Neural cell (in vitro differentiated cells): ENCODE results near the gene CSF1.

Experiments used
- EP300 ChIP-seq: fragments of 450-650 bp; conservative IDR thresholded peaks from 2 replicates; pipeline ENCODE4 v1.6.1; 2014; ENCODE audit warnings: antibody characterized with exemption, mild to moderate bottlenecking, moderate library complexity; ENCODE audit not compliant: poor library complexity, severe bottlenecking
- EZH2 ChIP-seq: fragments of 200-600, 300-800 bp; shearing (Covaris generic), sonication (generic); IDR thresholded peaks from 2 replicates; pipeline ENCODE4 v1.6.1; 2014; ENCODE audit warnings: antibody characterized with exemption, low read length, borderline replicate concordance, mild to moderate bottlenecking; ENCODE audit not compliant: insufficient read depth, poor library complexity, severe bottlenecking
- TF ChIP-seq, protein P1 (sequence below): fragments of 450-650 bp; IDR thresholded peaks from 2 replicates; pipeline ENCODE4 v1.5.1; 2014; ENCODE audit warnings: antibody characterized with exemption, mild to moderate bottlenecking, moderate library complexity; ENCODE audit not compliant: poor library complexity, severe bottlenecking
- TF ChIP-seq, protein P2 (sequence below): IDR thresholded peaks from 2 replicates; pipeline ENCODE4 v1.6.1; 2012; ENCODE audit warnings: borderline replicate concordance

DNA sequence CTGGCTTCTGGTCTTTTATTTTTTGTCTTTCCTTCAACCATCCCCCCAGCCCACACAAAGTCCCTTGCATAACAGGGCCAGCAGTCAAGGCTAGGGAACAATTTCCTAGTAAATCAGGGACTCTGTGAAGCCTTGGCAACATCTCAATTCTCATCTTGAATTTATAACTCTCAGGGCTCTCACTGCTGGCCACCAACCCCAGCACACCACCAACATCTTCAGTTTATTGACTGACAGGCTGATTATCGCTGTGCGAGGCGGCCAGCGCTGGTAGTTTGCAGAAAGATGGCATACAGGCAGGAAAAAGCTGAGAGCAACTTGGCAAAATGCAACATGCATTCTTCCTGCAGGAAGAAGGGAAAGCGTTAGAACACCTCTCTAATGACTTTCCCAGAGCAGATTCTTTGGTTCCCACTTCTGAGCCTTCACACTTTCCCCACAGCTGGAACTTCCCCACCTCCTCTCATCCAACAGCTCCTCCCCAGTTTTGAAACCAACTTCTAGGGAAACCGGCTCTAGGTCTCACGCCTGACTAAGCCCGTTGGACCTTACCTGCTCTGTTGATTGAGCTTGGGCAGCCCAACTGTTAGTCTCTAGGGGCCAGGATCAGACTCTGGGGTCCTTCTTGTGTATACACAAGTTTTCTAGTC lies 26.3 kb upstream of the CSF1 start:
- TF ChIP-seq, protein P1, sequence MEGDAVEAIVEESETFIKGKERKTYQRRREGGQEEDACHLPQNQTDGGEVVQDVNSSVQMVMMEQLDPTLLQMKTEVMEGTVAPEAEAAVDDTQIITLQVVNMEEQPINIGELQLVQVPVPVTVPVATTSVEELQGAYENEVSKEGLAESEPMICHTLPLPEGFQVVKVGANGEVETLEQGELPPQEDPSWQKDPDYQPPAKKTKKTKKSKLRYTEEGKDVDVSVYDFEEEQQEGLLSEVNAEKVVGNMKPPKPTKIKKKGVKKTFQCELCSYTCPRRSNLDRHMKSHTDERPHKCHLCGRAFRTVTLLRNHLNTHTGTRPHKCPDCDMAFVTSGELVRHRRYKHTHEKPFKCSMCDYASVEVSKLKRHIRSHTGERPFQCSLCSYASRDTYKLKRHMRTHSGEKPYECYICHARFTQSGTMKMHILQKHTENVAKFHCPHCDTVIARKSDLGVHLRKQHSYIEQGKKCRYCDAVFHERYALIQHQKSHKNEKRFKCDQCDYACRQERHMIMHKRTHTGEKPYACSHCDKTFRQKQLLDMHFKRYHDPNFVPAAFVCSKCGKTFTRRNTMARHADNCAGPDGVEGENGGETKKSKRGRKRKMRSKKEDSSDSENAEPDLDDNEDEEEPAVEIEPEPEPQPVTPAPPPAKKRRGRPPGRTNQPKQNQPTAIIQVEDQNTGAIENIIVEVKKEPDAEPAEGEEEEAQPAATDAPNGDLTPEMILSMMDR: no peak
- TF ChIP-seq EP300 (no peak), EZH2 (no peak)
- TF ChIP-seq, protein P2, sequence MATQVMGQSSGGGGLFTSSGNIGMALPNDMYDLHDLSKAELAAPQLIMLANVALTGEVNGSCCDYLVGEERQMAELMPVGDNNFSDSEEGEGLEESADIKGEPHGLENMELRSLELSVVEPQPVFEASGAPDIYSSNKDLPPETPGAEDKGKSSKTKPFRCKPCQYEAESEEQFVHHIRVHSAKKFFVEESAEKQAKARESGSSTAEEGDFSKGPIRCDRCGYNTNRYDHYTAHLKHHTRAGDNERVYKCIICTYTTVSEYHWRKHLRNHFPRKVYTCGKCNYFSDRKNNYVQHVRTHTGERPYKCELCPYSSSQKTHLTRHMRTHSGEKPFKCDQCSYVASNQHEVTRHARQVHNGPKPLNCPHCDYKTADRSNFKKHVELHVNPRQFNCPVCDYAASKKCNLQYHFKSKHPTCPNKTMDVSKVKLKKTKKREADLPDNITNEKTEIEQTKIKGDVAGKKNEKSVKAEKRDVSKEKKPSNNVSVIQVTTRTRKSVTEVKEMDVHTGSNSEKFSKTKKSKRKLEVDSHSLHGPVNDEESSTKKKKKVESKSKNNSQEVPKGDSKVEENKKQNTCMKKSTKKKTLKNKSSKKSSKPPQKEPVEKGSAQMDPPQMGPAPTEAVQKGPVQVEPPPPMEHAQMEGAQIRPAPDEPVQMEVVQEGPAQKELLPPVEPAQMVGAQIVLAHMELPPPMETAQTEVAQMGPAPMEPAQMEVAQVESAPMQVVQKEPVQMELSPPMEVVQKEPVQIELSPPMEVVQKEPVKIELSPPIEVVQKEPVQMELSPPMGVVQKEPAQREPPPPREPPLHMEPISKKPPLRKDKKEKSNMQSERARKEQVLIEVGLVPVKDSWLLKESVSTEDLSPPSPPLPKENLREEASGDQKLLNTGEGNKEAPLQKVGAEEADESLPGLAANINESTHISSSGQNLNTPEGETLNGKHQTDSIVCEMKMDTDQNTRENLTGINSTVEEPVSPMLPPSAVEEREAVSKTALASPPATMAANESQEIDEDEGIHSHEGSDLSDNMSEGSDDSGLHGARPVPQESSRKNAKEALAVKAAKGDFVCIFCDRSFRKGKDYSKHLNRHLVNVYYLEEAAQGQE: no peak
